Fibroblast of lung (primary cell): ENCODE data around the gene FAM204A.

Source experiments
- EZH2 ChIP-seq: IDR thresholded peaks from 2 replicates; pipeline ENCODE4 v1.5.1; 2012; ENCODE audit warnings: low read length, control low read depth, mild to moderate bottlenecking; ENCODE audit errors: missing control alignments
- TF ChIP-seq, protein P1 (sequence below), 2 donors: IDR thresholded peaks in 1 of 2; conservative IDR thresholded peaks in 1 of 2; 1 replicate in 1 of 2; 2 replicates in 1 of 2; pipeline ENCODE4 v1.5.1; 2011 to 2012; ENCODE audit warnings: low read length in 2 of 2, control low read depth in 1 of 2, inconsistent platforms in 1 of 2, low read depth in 1 of 2, mild to moderate bottlenecking in 1 of 2

DNA sequence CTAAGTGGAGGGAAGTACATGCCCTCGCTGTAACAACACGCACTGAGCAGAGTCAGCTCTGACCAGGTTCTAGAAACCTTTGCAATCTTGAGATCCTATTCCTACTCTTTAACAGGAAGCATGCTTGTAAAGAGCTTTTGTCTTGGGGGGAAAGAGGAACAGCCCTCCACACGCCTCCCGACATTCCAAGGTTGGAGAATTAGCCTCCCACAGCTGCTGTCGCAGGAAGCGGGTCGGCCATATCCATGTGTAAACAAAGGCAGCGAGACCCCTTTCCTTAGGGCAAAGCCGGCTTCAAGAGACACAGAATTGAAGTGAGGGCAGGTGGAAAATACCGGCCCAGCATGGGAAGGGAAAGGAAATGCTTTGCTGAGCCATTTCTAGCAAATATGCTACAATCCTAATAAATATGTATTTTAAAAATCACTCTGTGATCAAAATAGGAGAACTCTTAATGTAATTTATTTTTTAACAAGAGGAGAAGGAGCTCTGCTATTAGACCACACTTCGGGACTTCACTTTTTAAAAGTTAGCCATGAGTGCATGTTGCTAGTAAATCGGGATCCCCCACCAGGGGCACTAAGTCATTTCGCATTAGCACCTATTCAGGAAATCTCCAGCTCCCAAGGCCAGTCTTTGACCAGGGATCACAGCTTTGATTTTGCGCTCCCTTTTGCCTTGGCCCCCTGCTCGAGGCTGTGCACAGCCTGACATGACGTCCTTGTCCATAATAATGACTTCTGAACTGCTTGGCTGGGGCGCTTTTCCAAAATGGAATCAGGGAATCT is 55.9 kb downstream of the FAM204A start:
- TF ChIP-seq, protein P1, sequence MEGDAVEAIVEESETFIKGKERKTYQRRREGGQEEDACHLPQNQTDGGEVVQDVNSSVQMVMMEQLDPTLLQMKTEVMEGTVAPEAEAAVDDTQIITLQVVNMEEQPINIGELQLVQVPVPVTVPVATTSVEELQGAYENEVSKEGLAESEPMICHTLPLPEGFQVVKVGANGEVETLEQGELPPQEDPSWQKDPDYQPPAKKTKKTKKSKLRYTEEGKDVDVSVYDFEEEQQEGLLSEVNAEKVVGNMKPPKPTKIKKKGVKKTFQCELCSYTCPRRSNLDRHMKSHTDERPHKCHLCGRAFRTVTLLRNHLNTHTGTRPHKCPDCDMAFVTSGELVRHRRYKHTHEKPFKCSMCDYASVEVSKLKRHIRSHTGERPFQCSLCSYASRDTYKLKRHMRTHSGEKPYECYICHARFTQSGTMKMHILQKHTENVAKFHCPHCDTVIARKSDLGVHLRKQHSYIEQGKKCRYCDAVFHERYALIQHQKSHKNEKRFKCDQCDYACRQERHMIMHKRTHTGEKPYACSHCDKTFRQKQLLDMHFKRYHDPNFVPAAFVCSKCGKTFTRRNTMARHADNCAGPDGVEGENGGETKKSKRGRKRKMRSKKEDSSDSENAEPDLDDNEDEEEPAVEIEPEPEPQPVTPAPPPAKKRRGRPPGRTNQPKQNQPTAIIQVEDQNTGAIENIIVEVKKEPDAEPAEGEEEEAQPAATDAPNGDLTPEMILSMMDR (conservative IDR thresholded peaks at IDR 0.05 in 1 of 2, IDR thresholded peaks at IDR 0.05 in 1 of 2; ENCODE audit: low read depth in 1 of 2, low read length in 2 of 2), result no peak
- no peak for TF ChIP-seq EZH2
